WI38 (cell line): ENCODE data around the gene JAKMIP2.

Experiments used
- H3K4me3 ChIP-seq: 2 replicates; pipeline ENCODE4 v1.5.1; 2011; ENCODE audit warnings: low read depth, mild to moderate bottlenecking, control low read depth, low read length
- CTCF ChIP-seq: IDR thresholded peaks from 2 replicates; pipeline ENCODE4 v1.5.1; 2012; ENCODE audit warnings: low read depth, mild to moderate bottlenecking, control low read depth, low read length

The JAKMIP2 gene

GRCh38 chr5:147784146-147784987, 1.8 kb upstream of the JAKMIP2 start:
- H3K4me3 ChIP-seq, result no peak overlapping the region
- TF ChIP-seq CTCF, result no peak

- H3K4me3 ChIP-seq, result no peak overlapping the region
- no peak for TF ChIP-seq CTCF
Observed at GRCh38 chr5:147780924-147781573, 1.5 kb downstream of the JAKMIP2 start.

GRCh38 chr5:147779694-147780093, 2.8 kb downstream of the JAKMIP2 start:
- H3K4me3 ChIP-seq, result no peak overlapping the region
- no peak for TF ChIP-seq CTCF

- no peak overlapping the region for H3K4me3 ChIP-seq
- no peak for TF ChIP-seq CTCF
Observed at GRCh38 chr5:147776989-147777388, 5.5 kb downstream of the JAKMIP2 start.

GRCh38 chr5:147773587-147773986, 8.9 kb downstream of the JAKMIP2 start:
- no peak for TF ChIP-seq CTCF
- no peak overlapping the region for H3K4me3 ChIP-seq

- TF ChIP-seq CTCF, result no peak
- H3K4me3 ChIP-seq, result no peak overlapping the region
Observed at GRCh38 chr5:147773139-147773538, 9.4 kb downstream of the JAKMIP2 start.

GRCh38 chr5:147767048-147767447, 15.5 kb downstream of the JAKMIP2 start:
- no peak for TF ChIP-seq CTCF

More at GRCh38 chr5:147767048-147767447, 15.5 kb downstream of the JAKMIP2 start:
- H3K4me3 ChIP-seq, result no peak overlapping the region
